Subcutaneous abdominal adipose tissue (tissue), 5 donors: ENCODE measurements around the gene GSTT2.
"Not testable (repeated sequence)": the region's sequence is repeated elsewhere in the genome, so short reads cannot be mapped to it uniquely, and the experiment has no call there.

Experiments used
- H3K27ac ChIP-seq: one replicate; pipeline ENCODE4 v1.7.0; 2013; ENCODE audit warnings: low read depth, mild to moderate bottlenecking, inconsistent platforms, low read length, moderate library complexity
- H3K27me3 ChIP-seq, 5 donors: one replicate each; pipeline ENCODE4 v1.7.0; 2013; ENCODE audit warnings: low read length in 5 of 5, inconsistent platforms in 1 of 5; ENCODE audit not compliant: control insufficient read depth in 5 of 5, insufficient read depth in 4 of 5
- H3K36me3 ChIP-seq, 5 donors: one replicate each; pipeline ENCODE4 v1.7.0; 2013; ENCODE audit warnings: low read length in 5 of 5; ENCODE audit not compliant: control insufficient read depth in 5 of 5, insufficient read depth in 5 of 5
- H3K4me1 ChIP-seq, 5 donors: one replicate each; pipeline ENCODE4 v1.7.0; 2013; ENCODE audit warnings: low read length in 5 of 5, mild to moderate bottlenecking in 3 of 5, moderate library complexity in 1 of 5; ENCODE audit not compliant: control insufficient read depth in 5 of 5, insufficient read depth in 5 of 5
- H3K4me3 ChIP-seq, 5 donors: one replicate each; pipeline ENCODE4 v1.7.0; 2013; ENCODE audit warnings: low read length in 5 of 5, low read depth in 1 of 5
- H3K9ac ChIP-seq, 5 donors: one replicate each; pipeline ENCODE4 v1.7.0; 2013; ENCODE audit warnings: low read length in 5 of 5, mild to moderate bottlenecking in 4 of 5, moderate library complexity in 3 of 5
- H3K9me3 ChIP-seq, 5 donors: one replicate each; pipeline ENCODE4 v1.7.0; 2013; ENCODE audit warnings: low read length in 5 of 5; ENCODE audit not compliant: control insufficient read depth in 5 of 5
- donor health status: healthy.
- donor health status: healthy.
- donor health status: healthy.
- donor health status: healthy.
- donor health status: healthy.

Gene GSTT2

GRCh38 chr22:23997092-23997491 is 17.2 kb downstream of the GSTT2 start:
- no peaks in the 10 kb centered on the region for H3K36me3 ChIP-seq
- H3K27ac ChIP-seq, result no peak overlapping the region

GRCh38 chr22:23999779-24000178 is 19.8 kb downstream of the GSTT2 start:
- H3K27ac ChIP-seq, H3K9ac ChIP-seq, H3K9me3 ChIP-seq, H3K27me3 ChIP-seq, H3K36me3 ChIP-seq, H3K4me1 ChIP-seq, H3K4me3 ChIP-seq: not testable (repeated sequence)

More at GRCh38 chr22:23997092-23997491, 17.2 kb downstream of the GSTT2 start:
- H3K9me3 ChIP-seq, result no peaks in the 10 kb centered on the region
- H3K9ac ChIP-seq, result no peak overlapping the region
- H3K27me3 ChIP-seq, result peaks cover 0 to 3% (median 0%) of the 10 kb centered on the region in 5 donors
- H3K4me1 ChIP-seq, result no peaks in the 10 kb centered on the region
- no peak overlapping the region for H3K4me3 ChIP-seq

GRCh38 chr22:24001314-24001713 is 21.4 kb downstream of the GSTT2 start:
- Histone ChIP-seq H3K4me3 (no peak overlapping the region), H3K9ac (no peak overlapping the region), H3K9me3 (no peaks in the 10 kb centered on the region), H3K27me3 (peaks cover 0 to 3% (median 0%) of the 10 kb centered on the region in 5 donors), H3K4me1 (peaks cover 3 to 9% (median 8%) of the 10 kb centered on the region in 5 donors), H3K36me3 (no peaks in the 10 kb centered on the region), H3K27ac (no peak overlapping the region)

GRCh38 chr22:24002272-24002671 is 22.3 kb downstream of the GSTT2 start:
- H3K27me3 ChIP-seq, result peaks cover 0 to 3% (median 0%) of the 10 kb centered on the region in 5 donors
- H3K4me1 ChIP-seq, result peaks cover 3 to 9% (median 8%) of the 10 kb centered on the region in 5 donors
- H3K9me3 ChIP-seq, result no peaks in the 10 kb centered on the region
- H3K27ac ChIP-seq, result no peak overlapping the region
- H3K9ac ChIP-seq, result no peak overlapping the region
- no peaks in the 10 kb centered on the region for H3K36me3 ChIP-seq
- no peak overlapping the region for H3K4me3 ChIP-seq

- Histone ChIP-seq H3K27me3 (peaks cover 0 to 3% (median 0%) of the 10 kb centered on the region in 5 donors), H3K4me3 (no peak overlapping the region), H3K36me3 (no peaks in the 10 kb centered on the region), H3K9ac (no peak overlapping the region), H3K27ac (no peak overlapping the region), H3K9me3 (no peaks in the 10 kb centered on the region), H3K4me1 (peaks cover 3 to 9% (median 8%) of the 10 kb centered on the region in 5 donors)
Measured at GRCh38 chr22:24002851-24003250, 22.9 kb downstream of the GSTT2 start.

GRCh38 chr22:24003887-24004286 is 24.0 kb downstream of the GSTT2 start:
- Histone ChIP-seq H3K27me3 (peaks cover 0 to 3% (median 0%) of the 10 kb centered on the region in 5 donors), H3K9ac (no peak overlapping the region), H3K27ac (no peak overlapping the region), H3K9me3 (no peaks in the 10 kb centered on the region), H3K4me3 (no peak overlapping the region), H3K36me3 (no peaks in the 10 kb centered on the region), H3K4me1 (peaks cover 3 to 9% (median 8%) of the 10 kb centered on the region in 5 donors)

- Histone ChIP-seq H3K9me3 (no peaks in the 10 kb centered on the region), H3K27ac (no peak within 1 kb of the TSS), H3K27me3 (peaks cover 0 to 3% (median 0%) of the 10 kb centered on the region in 5 donors), H3K9ac (peak within 1 kb of the TSS in 2 of 5 donors; percentile 8 to 18), H3K4me3 (no peak within 1 kb of the TSS), H3K36me3 (no peaks in the 10 kb centered on the region), H3K4me1 (peaks cover 3 to 9% (median 8%) of the 10 kb centered on the region in 5 donors)
Measured at GRCh38 chr22:24005201-24005600, 25.3 kb downstream of the GSTT2 start, which contains the start of gene GSTT4. TSS of gene GSTT4 (minus strand) at chr22:24005453. CDS start at chr22:24005356, 97 bp downstream.

- H3K4me3 ChIP-seq, result no peak overlapping the region
- peaks cover 0 to 3% (median 0%) of the 10 kb centered on the region in 5 donors for H3K27me3 ChIP-seq
- H3K9me3 ChIP-seq, result no peaks in the 10 kb centered on the region
- no peak overlapping the region for H3K27ac ChIP-seq
- no peaks in the 10 kb centered on the region for H3K36me3 ChIP-seq
- H3K9ac ChIP-seq, result no peak overlapping the region
- H3K4me1 ChIP-seq, result peaks cover 3 to 14% (median 12%) of the 10 kb centered on the region in 5 donors
Measured at GRCh38 chr22:24006207-24006913, 26.4 kb downstream of the GSTT2 start.

GRCh38 chr22:24006914-24007214 is 26.9 kb downstream of the GSTT2 start:
- H3K4me1 ChIP-seq, result peaks cover 3 to 19% (median 17%) of the 10 kb centered on the region in 5 donors
- no peak overlapping the region for H3K27ac ChIP-seq
- no peak overlapping the region for H3K9ac ChIP-seq
- H3K4me3 ChIP-seq, result no peak overlapping the region
- H3K36me3 ChIP-seq, result no peaks in the 10 kb centered on the region
- H3K9me3 ChIP-seq, result no peaks in the 10 kb centered on the region
- H3K27me3 ChIP-seq, result peaks cover 0 to 3% (median 0%) of the 10 kb centered on the region in 5 donors

GRCh38 chr22:24007253-24008021 is 27.5 kb downstream of the GSTT2 start:
- no peaks in the 10 kb centered on the region for H3K36me3 ChIP-seq
- H3K27me3 ChIP-seq, result no peaks in the 10 kb centered on the region
- no peak overlapping the region for H3K27ac ChIP-seq

More at GRCh38 chr22:24007253-24008021, 27.5 kb downstream of the GSTT2 start:
- Histone ChIP-seq H3K9me3 (no peaks in the 10 kb centered on the region), H3K9ac (no peak overlapping the region), H3K4me3 (no peak overlapping the region), H3K4me1 (peaks cover 5 to 25% (median 23%) of the 10 kb centered on the region in 5 donors)
